HEK293 (cell line): ENCODE results near the gene DNAH11.

ENCODE experiments used
- CTCF ChIA-PET: fragments of 350-600 bp; formaldehyde crosslinking; extraction: SDS; loops from one replicate; lab custom pipeline; 2021; ENCODE audit warnings: antibody characterized with exemption; lab: Yijun Ruan, JAX
- POLR2A ChIA-PET: fragments of 300-600 bp; formaldehyde crosslinking; extraction: SDS; loops from one replicate; lab custom pipeline; 2020; ENCODE audit warnings: antibody characterized with exemption, inconsistent platforms; lab: Yijun Ruan, JAX
- H3K27ac ChIP-seq: fragments of 200-500 bp; sonication (Bioruptor generic); 2 replicates; pipeline ENCODE4 v1.5.1; 2014; ENCODE audit warnings: low read depth, low read length, control low read depth, inconsistent platforms; ENCODE audit errors: extremely low read depth
- H3K36me3 ChIP-seq, 2 experiments: fragments of 200-500 bp in 1 of 2; sonication (Bioruptor generic) in 1 of 2; 1 replicate in 1 of 2; 2 replicates in 1 of 2; pipeline ENCODE4 v1.5.1; 2014 to 2017; ENCODE audit warnings: inconsistent platforms in 2 of 2, low read length in 2 of 2; ENCODE audit not compliant: control insufficient read depth in 2 of 2, insufficient read depth in 1 of 2
- H3K4me1 ChIP-seq: fragments of 200-500 bp; sonication (Bioruptor generic); 2 replicates; pipeline ENCODE4 v1.5.1; 2014; ENCODE audit warnings: mild to moderate bottlenecking, low read length, inconsistent platforms; ENCODE audit not compliant: control insufficient read depth, insufficient read depth
- H3K4me3 ChIP-seq: 2 replicates; pipeline ENCODE4 v1.5.1; 2011; ENCODE audit warnings: low read depth, mild to moderate bottlenecking, control low read depth, low read length, moderate library complexity
- H3K9me3 ChIP-seq: fragments of 200-500 bp; sonication (Bioruptor generic); 2 replicates; pipeline ENCODE4 v1.5.1; 2014; ENCODE audit warnings: low read depth, low read length, inconsistent platforms; ENCODE audit not compliant: control insufficient read depth, insufficient read depth
- GLIS2 ChIP-seq: fragments of 450-650 bp; formaldehyde crosslinking; IDR thresholded peaks from 2 replicates; pipeline ENCODE4 v1.5.1; 2016; ENCODE audit warnings: missing biosample characterization, missing genetic modification characterization
- MZF1 ChIP-seq: fragments of 450-650 bp; formaldehyde crosslinking; IDR thresholded peaks from 2 replicates; pipeline ENCODE4 v1.5.1; 2017; ENCODE audit warnings: missing biosample characterization, missing genetic modification characterization, borderline replicate concordance
- OVOL3 ChIP-seq: fragments of 450-650 bp; formaldehyde crosslinking; IDR thresholded peaks from 2 replicates; pipeline ENCODE4 v1.5.1; 2016; ENCODE audit warnings: missing biosample characterization, missing genetic modification characterization
- RBAK ChIP-seq: fragments of 450-650 bp; formaldehyde crosslinking; IDR thresholded peaks from 2 replicates; pipeline ENCODE4 v1.5.1; 2016; ENCODE audit warnings: missing biosample characterization, missing genetic modification characterization
- ZFHX2 ChIP-seq: fragments of 450-650 bp; formaldehyde crosslinking; conservative IDR thresholded peaks from 2 replicates; pipeline ENCODE4 v1.5.1; 2016; ENCODE audit warnings: missing biosample characterization, missing genetic modification characterization
- ZFP3 ChIP-seq: fragments of 450-650 bp; formaldehyde crosslinking; IDR thresholded peaks from 2 replicates; pipeline ENCODE4 v1.5.1; 2016; ENCODE audit warnings: low read depth, missing biosample characterization, missing genetic modification characterization
- ZIC2 ChIP-seq: fragments of 450-650 bp; formaldehyde crosslinking; IDR thresholded peaks from 2 replicates; pipeline ENCODE4 v1.5.1; 2016; ENCODE audit warnings: missing biosample characterization, missing genetic modification characterization
- ZNF10 ChIP-seq: fragments of 450-650 bp; formaldehyde crosslinking; IDR thresholded peaks from 2 replicates; pipeline ENCODE4 v1.5.1; 2017; ENCODE audit warnings: missing biosample characterization, missing genetic modification characterization
- ZNF133 ChIP-seq: fragments of 450-650 bp; formaldehyde crosslinking; IDR thresholded peaks from 2 replicates; pipeline ENCODE4 v1.5.1; 2016; ENCODE audit warnings: missing biosample characterization, missing genetic modification characterization
- ZNF146 ChIP-seq: fragments of 450-650 bp; formaldehyde crosslinking; IDR thresholded peaks from 2 replicates; pipeline ENCODE4 v1.5.1; 2016; ENCODE audit warnings: missing biosample characterization, missing genetic modification characterization
- ZNF175 ChIP-seq: fragments of 450-650 bp; formaldehyde crosslinking; IDR thresholded peaks from 2 replicates; pipeline ENCODE4 v1.5.1; 2016; ENCODE audit warnings: missing biosample characterization, missing genetic modification characterization
- ZNF211 ChIP-seq: fragments of 450-650 bp; formaldehyde crosslinking; IDR thresholded peaks from 2 replicates; pipeline ENCODE4 v1.5.1; 2016; ENCODE audit warnings: low read depth, missing biosample characterization, missing genetic modification characterization
- ZNF366 ChIP-seq: fragments of 450-650 bp; formaldehyde crosslinking; conservative IDR thresholded peaks from 2 replicates; pipeline ENCODE4 v1.5.1; 2016; ENCODE audit warnings: missing biosample characterization, missing genetic modification characterization
- ZNF391 ChIP-seq: fragments of 450-650 bp; formaldehyde crosslinking; IDR thresholded peaks from 2 replicates; pipeline ENCODE4 v1.5.1; 2016; ENCODE audit warnings: low read depth, missing biosample characterization, missing genetic modification characterization, borderline replicate concordance
- ZNF423 ChIP-seq: fragments of 450-650 bp; formaldehyde crosslinking; IDR thresholded peaks from 2 replicates; pipeline ENCODE4 v1.5.1; 2016; ENCODE audit warnings: missing biosample characterization, missing genetic modification characterization
- ZNF529 ChIP-seq: fragments of 450-650 bp; formaldehyde crosslinking; IDR thresholded peaks from 2 replicates; pipeline ENCODE4 v1.5.1; 2017; ENCODE audit warnings: missing genetic modification characterization, missing biosample characterization; ENCODE audit not compliant: insufficient replicate concordance
- ZNF561 ChIP-seq: fragments of 450-650 bp; IDR thresholded peaks from 2 replicates; pipeline ENCODE4 v1.5.1; 2018; ENCODE audit warnings: missing biosample characterization, missing genetic modification characterization, borderline replicate concordance
- ZNF623 ChIP-seq: fragments of 450-650 bp; formaldehyde crosslinking; IDR thresholded peaks from 2 replicates; pipeline ENCODE4 v1.5.1; 2016; ENCODE audit warnings: missing biosample characterization, missing genetic modification characterization
- ZNF670 ChIP-seq: fragments of 450-650 bp; formaldehyde crosslinking; IDR thresholded peaks from 2 replicates; pipeline ENCODE4 v1.5.1; 2016; ENCODE audit warnings: missing biosample characterization, missing genetic modification characterization, low read depth

Gene DNAH11

DNA sequence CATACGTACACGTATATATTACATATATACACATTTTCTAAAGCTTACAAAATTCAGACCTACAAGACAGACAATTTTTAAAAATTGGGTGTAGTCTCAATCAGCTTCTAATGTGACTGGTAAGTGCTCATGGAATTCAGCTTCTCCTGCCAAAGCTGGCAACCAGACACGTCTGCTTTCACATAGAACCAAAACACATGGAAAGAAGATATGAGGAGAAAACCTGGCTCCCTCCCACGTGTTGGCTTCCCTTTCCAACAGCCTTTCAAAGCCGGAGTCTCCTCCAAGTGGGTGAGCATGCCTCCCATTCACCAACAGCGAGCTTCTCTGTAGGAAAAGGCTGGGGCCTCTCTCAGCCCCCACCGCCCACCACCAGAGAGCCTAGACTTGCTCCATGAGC, 369.5 kb downstream of the DNAH11 start:
- Histone ChIP-seq H3K27ac (no peak overlapping the region), H3K36me3 (peaks cover 8 to 68% of the 10 kb centered on the region in 2 experiments), H3K4me1 (no peaks in the 10 kb centered on the region), H3K9me3 (no peaks in the 10 kb centered on the region), H3K4me3 (no peak overlapping the region)
- TF ChIP-seq ZFHX2 (tag by site-specific recombination) (peak; percentile 35; the same call in 1 of the 2 replicates), ZNF133 (tag by site-specific recombination) (no peak)
- POLR2A ChIA-PET, result no interaction called here
- CTCF ChIA-PET, result no interaction called here

DNA sequence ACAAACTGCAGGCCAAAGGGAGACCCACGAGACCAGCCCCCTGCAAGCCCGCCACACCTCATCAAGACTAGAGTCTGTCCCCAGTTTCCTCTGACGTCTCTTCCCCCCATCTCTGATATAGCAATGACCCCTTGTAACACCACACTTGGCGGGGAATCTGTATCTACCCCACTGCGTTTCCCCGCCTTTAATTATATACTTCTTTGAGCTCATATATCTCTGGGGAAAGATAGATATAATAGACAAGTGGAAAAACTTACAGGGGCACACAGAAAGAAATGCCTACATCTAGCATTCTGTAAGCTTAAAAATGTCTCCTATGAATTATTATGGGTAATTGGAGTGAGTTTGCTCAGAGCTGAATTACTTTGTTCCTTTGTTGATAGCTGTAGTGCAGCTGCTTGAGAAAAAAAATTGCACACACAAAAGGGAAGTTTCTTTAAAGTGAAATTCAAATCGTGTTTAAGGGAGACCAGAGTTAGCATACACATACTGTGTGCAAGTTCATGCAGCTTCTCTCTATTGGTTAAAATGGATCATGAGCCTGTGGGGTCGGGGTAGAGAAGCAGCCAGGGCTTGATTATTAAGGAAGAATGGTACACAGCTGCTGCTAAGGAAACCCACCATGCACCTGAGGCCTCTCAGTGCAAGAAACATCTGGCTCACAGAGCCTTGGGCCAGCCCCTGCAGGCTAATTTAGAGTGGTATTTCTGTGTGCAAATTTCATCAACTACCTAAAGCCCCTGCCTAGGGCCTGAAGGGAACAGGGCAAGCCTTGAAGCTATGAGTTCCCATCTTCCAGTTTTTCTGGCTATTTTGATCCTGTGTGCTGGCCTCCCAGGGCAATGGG, 370.3 kb downstream of the DNAH11 start:
- CTCF ChIA-PET, result no interaction called here
- Histone ChIP-seq H3K9me3 (no peaks in the 10 kb centered on the region), H3K4me1 (no peaks in the 10 kb centered on the region), H3K4me3 (no peak overlapping the region), H3K36me3 (peaks cover 8 to 60% of the 10 kb centered on the region in 2 experiments), H3K27ac (no peak overlapping the region)
- TF ChIP-seq ZNF561 (no peak), ZNF529 (tag by site-specific recombination) (no peak), ZNF623 (tag by site-specific recombination) (no peak), OVOL3 (tag by site-specific recombination) (no peak), ZNF10 (tag by site-specific recombination) (no peak), ZNF391 (tag by site-specific recombination) (no peak), ZFP3 (tag by site-specific recombination) (no peak)
- POLR2A ChIA-PET, result no interaction called here

GRCh38 chr7:21914671-21915070, 371.8 kb downstream of the DNAH11 start:
- Histone ChIP-seq H3K4me1 (no peaks in the 10 kb centered on the region), H3K36me3 (peaks cover 4 to 46% of the 10 kb centered on the region in 2 experiments), H3K9me3 (no peaks in the 10 kb centered on the region), H3K4me3 (no peak overlapping the region), H3K27ac (no peak overlapping the region)
- ChIA-PET POLR2A (no interaction called here), CTCF (no interaction called here)
- TF ChIP-seq MZF1 (tag by site-specific recombination) (no peak), ZIC2 (tag by site-specific recombination) (no peak), ZNF146 (tag by site-specific recombination) (no peak), ZNF366 (tag by site-specific recombination) (no peak), RBAK (tag by site-specific recombination) (no peak), ZNF423 (tag by site-specific recombination) (no peak), ZNF175 (no peak), ZNF211 (tag by site-specific recombination) (no peak), GLIS2 (tag by site-specific recombination) (no peak)

- Histone ChIP-seq H3K27ac (no peak overlapping the region), H3K9me3 (no peaks in the 10 kb centered on the region), H3K4me3 (no peak overlapping the region), H3K4me1 (no peaks in the 10 kb centered on the region), H3K36me3 (peaks cover 4 to 43% of the 10 kb centered on the region in 2 experiments)
- CTCF ChIA-PET, result no interaction called here
- POLR2A ChIA-PET, result no interaction called here
- no peak for TF ChIP-seq ZNF670 (tag by site-specific recombination)
These were observed 372.3 kb downstream of the DNAH11 start for GRCh38 chr7:21915140-21915539.
